Loucy (cell line): ENCODE measurements around the gene NMT2.

Experiments
- H2AFZ ChIP-seq: fragments of 200-600 bp; sonication (generic); 2 replicates; pipeline ENCODE4 v1.6.0; 2016; ENCODE audit warnings: antibody characterized with exemption, mild to moderate bottlenecking, low read length, moderate library complexity
- H3F3A ChIP-seq: fragments of 200-600 bp; 2 replicates; pipeline ENCODE4 v1.6.0; 2016; ENCODE audit warnings: antibody characterized with exemption, low read depth, mild to moderate bottlenecking
- H3K27me3 ChIP-seq: fragments of 200-600 bp; sonication (generic); 2 replicates; pipeline ENCODE4 v1.6.1; 2014; ENCODE audit warnings: low read length, mild to moderate bottlenecking; ENCODE audit not compliant: insufficient read depth, poor library complexity, severe bottlenecking
- H3K36me3 ChIP-seq: fragments of 200-600 bp; sonication (generic); 2 replicates; pipeline ENCODE4 v1.6.1; 2016; ENCODE audit warnings: low read length; ENCODE audit not compliant: insufficient read depth
- H3K4me1 ChIP-seq: fragments of 200-600 bp; sonication (generic); 2 replicates; pipeline ENCODE4 v1.5.1; 2014; ENCODE audit warnings: low read length, mild to moderate bottlenecking; ENCODE audit not compliant: insufficient read depth, poor library complexity, severe bottlenecking
- H3K4me2 ChIP-seq: fragments of 200-600 bp; sonication (generic); 2 replicates; pipeline ENCODE4 v1.6.0; 2014; ENCODE audit warnings: antibody characterized with exemption, low read length, low read depth, mild to moderate bottlenecking; ENCODE audit not compliant: poor library complexity, severe bottlenecking
- H3K4me3 ChIP-seq: fragments of 200-600 bp; sonication (generic); 2 replicates; pipeline ENCODE4 v1.5.1; 2014; ENCODE audit warnings: low read length, mild to moderate bottlenecking, mixed read lengths; ENCODE audit not compliant: poor library complexity, severe bottlenecking
- H3K79me2 ChIP-seq: fragments of 200-600 bp; sonication (generic); 2 replicates; pipeline ENCODE4 v1.6.1; 2014; ENCODE audit warnings: low read length; ENCODE audit not compliant: insufficient read depth
- H3K9ac ChIP-seq: fragments of 200-600 bp; sonication (generic); 2 replicates; pipeline ENCODE4 v1.6.0; 2014; ENCODE audit warnings: mild to moderate bottlenecking, low read depth, low read length, moderate library complexity; ENCODE audit not compliant: poor library complexity, severe bottlenecking
- H3K9me2 ChIP-seq: fragments of 200-600 bp; sonication (generic); replicated peaks from 2 replicates; pipeline ENCODE4 v1.6.1; 2016; ENCODE audit warnings: low read depth, low read length, mixed read lengths
- H3K9me3 ChIP-seq: fragments of 200-600 bp; sonication (generic); 2 replicates; pipeline ENCODE4 v1.6.1; 2014; ENCODE audit warnings: mild to moderate bottlenecking, antibody characterized with exemption, low read length, low read depth; ENCODE audit not compliant: insufficient read depth
- H4K20me1 ChIP-seq: fragments of 200-600 bp; sonication (generic); 2 replicates; pipeline ENCODE4 v1.6.0; 2014; ENCODE audit warnings: antibody characterized with exemption, low read length, mild to moderate bottlenecking; ENCODE audit not compliant: insufficient read depth, poor library complexity, severe bottlenecking
- CTCF ChIP-seq: fragments of 200-600 bp; sonication (generic); conservative IDR thresholded peaks from 2 replicates; pipeline ENCODE4 v1.5.1; 2014; ENCODE audit warnings: mild to moderate bottlenecking, antibody characterized with exemption, low read length
- EZH2phosphoT487 ChIP-seq: fragments of 200-600 bp; IDR thresholded peaks from 2 replicates; pipeline ENCODE4 v1.6.1; 2018; ENCODE audit warnings: antibody characterized with exemption, mild to moderate bottlenecking, moderate library complexity, borderline replicate concordance

Gene NMT2

GRCh38 chr10:15155978-15156656 is 12.4 kb downstream of the NMT2 start:
- Histone ChIP-seq H3K9me2 (no peaks in the 10 kb centered on the region), H3K36me3 (no peaks in the 10 kb centered on the region), H4K20me1 (peaks cover 8% of the 10 kb centered on the region), H3K79me2 (peaks cover 90% of the 10 kb centered on the region), H3K9me3 (no peaks in the 10 kb centered on the region), H3K4me2 (no peak overlapping the region), H3K27me3 (no peaks in the 10 kb centered on the region), H2AFZ (no peak overlapping the region), H3K4me1 (peaks cover 9% of the 10 kb centered on the region), H3K9ac (no peak overlapping the region), H3K4me3 (no peak overlapping the region), H3F3A (no peaks in the 10 kb centered on the region)
- TF ChIP-seq CTCF, result no peak
- no peak for TF ChIP-seq EZH2phosphoT487

- no peaks in the 10 kb centered on the region for H3K9me2 ChIP-seq
- H3K9me3 ChIP-seq, result no peaks in the 10 kb centered on the region
- peaks cover 4% of the 10 kb centered on the region; the same call in 1 of the 2 replicates for H3F3A ChIP-seq
- peaks cover 93% of the 10 kb centered on the region for H3K79me2 ChIP-seq
- H2AFZ ChIP-seq, result no peak overlapping the region
- H3K27me3 ChIP-seq, result no peaks in the 10 kb centered on the region
- no peak overlapping the region for H3K4me3 ChIP-seq
- no peaks in the 10 kb centered on the region for H3K36me3 ChIP-seq
- no peak overlapping the region for H3K9ac ChIP-seq
- H4K20me1 ChIP-seq, result peaks cover 9% of the 10 kb centered on the region
- peaks cover 4% of the 10 kb centered on the region for H3K4me1 ChIP-seq
- no peak for TF ChIP-seq CTCF
- no peak for TF ChIP-seq EZH2phosphoT487
- no peak overlapping the region for H3K4me2 ChIP-seq
Measured at GRCh38 chr10:15152556-15152955, 15.9 kb downstream of the NMT2 start.

GRCh38 chr10:15150563-15150962 is 17.9 kb downstream of the NMT2 start:
- no peak overlapping the region for H2AFZ ChIP-seq
- H4K20me1 ChIP-seq, result peaks cover 8% of the 10 kb centered on the region
- peaks cover 93% of the 10 kb centered on the region for H3K79me2 ChIP-seq
- TF ChIP-seq EZH2phosphoT487 (no peak), CTCF (no peak)
- H3K4me2 ChIP-seq, result no peak overlapping the region
- H3F3A ChIP-seq, result peaks cover 4% of the 10 kb centered on the region; the same call in 1 of the 2 replicates
- H3K9ac ChIP-seq, result no peak overlapping the region
- peaks cover 14% of the 10 kb centered on the region for H3K4me1 ChIP-seq
- no peaks in the 10 kb centered on the region for H3K36me3 ChIP-seq
- H3K9me3 ChIP-seq, result no peaks in the 10 kb centered on the region
- no peaks in the 10 kb centered on the region for H3K27me3 ChIP-seq
- H3K9me2 ChIP-seq, result no peaks in the 10 kb centered on the region
- no peak overlapping the region for H3K4me3 ChIP-seq
